ENCODE measurements around the gene RASD2. TPM values are rescaled to one million over a fixed set of nuclear protein-coding genes. Genes with fewer than 3 reads are reported as not detected.

The RASD2 gene
- total and polyA plus RNA-seq, 10 of the 15 experiments (the other 5 are each of a cell fraction or from before 2014, with no cell fraction given) = 0.03 TPM; not detected in 9

DNA sequence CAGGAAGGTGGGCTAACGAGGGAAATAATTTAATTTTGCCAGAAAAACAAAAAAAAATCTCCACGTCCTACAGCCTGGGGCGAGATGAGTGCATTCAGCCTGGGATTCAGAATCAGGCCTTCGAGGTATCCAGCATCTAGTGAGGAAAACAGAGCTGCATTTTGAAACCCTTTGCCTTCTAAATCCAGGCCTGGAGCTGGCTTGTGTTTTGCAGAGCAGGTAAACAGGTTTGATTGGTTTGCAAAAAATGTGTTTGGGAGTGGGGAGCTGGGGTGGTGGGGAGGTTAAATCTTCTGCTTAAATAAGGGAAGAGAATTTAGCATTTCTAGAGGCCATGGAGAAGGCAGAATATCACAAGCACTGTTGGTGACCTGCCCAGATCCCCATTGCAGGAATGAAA is 29.7 kb upstream of the RASD2 start (continued):
- TF ChIP-seq, protein P1, sequence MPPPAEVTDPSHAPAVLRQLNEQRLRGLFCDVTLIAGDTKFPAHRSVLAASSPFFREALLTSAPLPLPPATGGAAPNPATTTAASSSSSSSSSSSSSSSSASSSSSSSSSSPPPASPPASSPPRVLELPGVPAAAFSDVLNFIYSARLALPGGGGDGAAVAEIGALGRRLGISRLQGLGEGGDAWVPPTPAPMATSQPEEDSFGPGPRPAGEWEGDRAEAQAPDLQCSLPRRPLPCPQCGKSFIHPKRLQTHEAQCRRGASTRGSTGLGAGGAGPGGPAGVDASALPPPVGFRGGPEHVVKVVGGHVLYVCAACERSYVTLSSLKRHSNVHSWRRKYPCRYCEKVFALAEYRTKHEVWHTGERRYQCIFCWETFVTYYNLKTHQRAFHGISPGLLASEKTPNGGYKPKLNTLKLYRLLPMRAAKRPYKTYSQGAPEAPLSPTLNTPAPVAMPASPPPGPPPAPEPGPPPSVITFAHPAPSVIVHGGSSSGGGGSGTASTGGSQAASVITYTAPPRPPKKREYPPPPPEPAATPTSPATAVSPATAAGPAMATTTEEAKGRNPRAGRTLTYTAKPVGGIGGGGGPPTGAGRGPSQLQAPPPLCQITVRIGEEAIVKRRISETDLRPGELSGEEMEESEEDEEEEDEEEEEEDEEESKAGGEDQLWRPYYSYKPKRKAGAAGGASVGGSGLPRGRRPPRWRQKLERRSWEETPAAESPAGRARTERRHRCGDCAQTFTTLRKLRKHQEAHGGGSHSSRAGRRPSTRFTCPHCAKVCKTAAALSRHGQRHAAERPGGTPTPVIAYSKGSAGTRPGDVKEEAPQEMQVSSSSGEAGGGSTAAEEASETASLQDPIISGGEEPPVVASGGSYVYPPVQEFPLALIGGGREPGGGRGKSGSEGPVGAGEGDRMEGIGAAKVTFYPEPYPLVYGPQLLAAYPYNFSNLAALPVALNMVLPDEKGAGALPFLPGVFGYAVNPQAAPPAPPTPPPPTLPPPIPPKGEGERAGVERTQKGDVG (CRISPR knock-in tag; IDR thresholded peaks at IDR 0.05) = no peak
- TF ChIP-seq ZNF384 (IDR thresholded peaks at IDR 0.05; ENCODE audit: borderline replicate concordance, low read depth, low read length) = no peak
- no peak for TF ChIP-seq IRF4 (IDR thresholded peaks at IDR 0.05; ENCODE audit: low read depth, low read length)
- no peak for TF ChIP-seq TAF1 (IDR thresholded peaks at IDR 0.05; ENCODE audit: borderline replicate concordance, low read depth, low read length)
- no peak for TF ChIP-seq TARDBP (IDR thresholded peaks at IDR 0.05; ENCODE audit: borderline replicate concordance)
- no peak for TF ChIP-seq POU2F2 (IDR thresholded peaks at IDR 0.05; ENCODE audit: borderline replicate concordance, low read depth, low read length)

DNA sequence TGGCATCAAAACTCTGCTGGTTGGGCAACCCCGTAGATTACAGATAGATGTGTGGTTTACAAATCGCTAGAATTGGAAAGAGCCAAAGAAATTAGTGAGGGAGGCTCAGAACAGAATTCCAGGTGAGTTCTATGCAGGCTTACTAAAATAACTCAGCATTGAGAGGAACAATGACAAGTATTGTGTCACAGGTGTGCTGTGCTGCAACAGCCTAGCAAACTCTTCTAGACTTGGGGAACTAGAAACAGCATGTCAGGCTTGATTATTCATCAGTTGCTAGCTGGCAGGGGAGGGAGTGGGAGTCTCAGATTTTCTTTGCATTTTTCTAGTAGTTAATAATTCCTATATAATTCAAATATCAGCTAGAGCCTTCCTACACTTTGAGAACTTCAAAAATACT is 26.3 kb upstream of the RASD2 start:
- no TSS peak for BruUV-seq (replicated peaks)
- TF ChIP-seq HDAC2 (IDR thresholded peaks at IDR 0.05) (no peak), KAT2A (conservative IDR thresholded peaks at IDR 0.05; ENCODE audit: control insufficient read depth, low read depth, low read length) (no peak), ATF7 (IDR thresholded peaks at IDR 0.05; ENCODE audit: low read depth) (no peak), EZH2 (IDR thresholded peaks at IDR 0.05; ENCODE audit: borderline replicate concordance, control insufficient read depth, low read depth, low read length) (no peak), RELA (IDR thresholded peaks at IDR 0.05; ENCODE audit: borderline replicate concordance, partially characterized antibody) (no peak), HDAC6 (IDR thresholded peaks at IDR 0.05; ENCODE audit: unreplicated experiment) (no peak), SMARCA5 (IDR thresholded peaks at IDR 0.05) (no peak), BCL11A (IDR thresholded peaks at IDR 0.05; ENCODE audit: low read depth, low read length) (no peak), RBBP5 (conservative IDR thresholded peaks at IDR 0.05) (no peak), EED (IDR thresholded peaks at IDR 0.05; ENCODE audit: low read depth) (no peak), POU2F2 (IDR thresholded peaks at IDR 0.05; ENCODE audit: borderline replicate concordance, low read depth, low read length) (no peak)
- TF ChIP-seq, protein P2, sequence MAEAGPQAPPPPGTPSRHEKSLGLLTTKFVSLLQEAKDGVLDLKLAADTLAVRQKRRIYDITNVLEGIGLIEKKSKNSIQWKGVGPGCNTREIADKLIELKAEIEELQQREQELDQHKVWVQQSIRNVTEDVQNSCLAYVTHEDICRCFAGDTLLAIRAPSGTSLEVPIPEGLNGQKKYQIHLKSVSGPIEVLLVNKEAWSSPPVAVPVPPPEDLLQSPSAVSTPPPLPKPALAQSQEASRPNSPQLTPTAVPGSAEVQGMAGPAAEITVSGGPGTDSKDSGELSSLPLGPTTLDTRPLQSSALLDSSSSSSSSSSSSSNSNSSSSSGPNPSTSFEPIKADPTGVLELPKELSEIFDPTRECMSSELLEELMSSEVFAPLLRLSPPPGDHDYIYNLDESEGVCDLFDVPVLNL (IDR thresholded peaks at IDR 0.05; ENCODE audit: low read depth, low read length) = no peak
- POLR2A ChIA-PET = no interaction called here

More for the DNA sequence above, 26.3 kb upstream of the RASD2 start:
- H4K20me1 ChIP-seq (ENCODE audit: control insufficient read depth, insufficient read depth) = no peaks in the 10 kb centered on the region
- intact Hi-C loops (cut with micrococcal nuclease; ENCODE audit: unreplicated experiment) = no loop called here
- RAD21 ChIA-PET (ENCODE audit: unreplicated experiment) = no interaction called here
- no peak overlapping the region for H3K9ac ChIP-seq (ENCODE audit: control insufficient read depth, insufficient read depth, low read length)
- no peak overlapping the region for H3K27ac ChIP-seq (ENCODE audit: control insufficient read depth, insufficient read depth)
- CTCF ChIA-PET = interaction anchor here (0.6 kb wide), 1 partner anchor 15 kb away, joined by 3 read pairs; no protein-coding TSS in a partner anchor
- DNase-seq (ENCODE audit: low read depth, low spot score) (no peak), FAIRE-seq (no peak), ATAC-seq (no peak)
- H3K9me3 ChIP-seq (replicated peaks; ENCODE audit: control insufficient read depth, insufficient read depth, low read length) = no peaks in the 10 kb centered on the region
- in situ Hi-C loops (cut with MboI) = no loop called here
- no peaks in the 10 kb centered on the region for H3K79me2 ChIP-seq (ENCODE audit: control insufficient read depth, insufficient read depth, low read length)
- H3K36me3 ChIP-seq (ENCODE audit: control insufficient read depth in 2 of 2, insufficient read depth in 2 of 2, low read length in 1 of 2) = no peaks in the 10 kb centered on the region
- SMC1A ChIA-PET (ENCODE audit: uncharacterized antibody, unreplicated experiment) = no interaction called here
- H2AFZ ChIP-seq (ENCODE audit: control insufficient read depth, low read depth, low read length) = no peak overlapping the region
- 0% methylated on average over 2 of the region's 2 CpGs for WGBS (ENCODE audit: insufficient coverage, insufficient replicate concordance, low lambda C conversion rate, missing lambda C conversion rate)
- no peaks in the 10 kb centered on the region for H3K4me1 ChIP-seq (ENCODE audit: control insufficient read depth, insufficient read depth, low read length)
- H3K4me3 ChIP-seq = no peak overlapping the region
- no peak overlapping the region for H3K4me2 ChIP-seq (ENCODE audit: control insufficient read depth, insufficient read depth)
- H3K27me3 ChIP-seq (replicated peaks in 1 of 2; ENCODE audit: control insufficient read depth in 2 of 2, insufficient read depth in 2 of 2, low read length in 1 of 2) = peaks cover under 1 to 4% of the 10 kb centered on the region in 2 experiments; a peak in 2 of 4 replicates

All from GM12878 (cell line).